Activated T-cell treated with anti-CD3 and anti-CD28 coated beads for 48 hours (primary cell): ENCODE measurements around the gene SERTAD3.
"Not testable (repeated sequence)": the region's sequence is repeated elsewhere in the genome, so short reads cannot be mapped to it uniquely, and the experiment has no call there.

ENCODE experiments used
- DNase-seq: peaks from one replicate; pipeline ENCODE4 v3.0.0-alpha.2; 2020; ENCODE audit warnings: low read depth

Gene SERTAD3

DNA sequence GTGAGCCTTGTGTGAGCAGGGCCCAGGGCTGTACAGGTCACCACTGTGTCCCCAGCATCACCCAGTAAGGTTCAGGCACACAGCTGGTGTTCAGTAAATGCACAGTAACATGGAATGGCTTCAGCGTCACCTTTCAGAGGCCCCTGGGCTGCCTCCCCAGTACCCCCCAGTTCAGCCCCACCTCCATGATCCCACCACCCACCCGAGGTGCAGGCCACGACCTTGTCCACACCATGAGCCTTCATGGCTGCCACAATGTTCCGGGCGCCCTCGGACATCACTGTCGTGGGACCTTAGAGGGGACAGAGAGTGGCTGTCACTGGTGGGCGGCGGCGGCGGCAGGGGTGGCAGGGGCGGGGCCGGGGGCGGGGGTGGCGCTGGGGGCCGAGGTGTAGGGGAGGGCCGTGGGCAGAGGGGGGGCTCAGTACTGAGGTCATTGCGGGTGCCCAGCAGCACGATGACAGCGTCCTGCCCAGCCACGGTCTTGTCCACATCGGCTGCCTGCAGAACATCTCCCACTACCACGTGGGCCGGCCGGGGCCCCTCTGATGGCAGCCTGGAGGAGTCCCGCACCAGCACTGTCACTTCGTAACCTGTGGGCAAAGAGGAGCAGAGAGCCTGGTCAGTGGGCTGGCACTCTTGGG lies 13.9 kb upstream of the SERTAD3 start:
- no peak for DNase-seq

DNA sequence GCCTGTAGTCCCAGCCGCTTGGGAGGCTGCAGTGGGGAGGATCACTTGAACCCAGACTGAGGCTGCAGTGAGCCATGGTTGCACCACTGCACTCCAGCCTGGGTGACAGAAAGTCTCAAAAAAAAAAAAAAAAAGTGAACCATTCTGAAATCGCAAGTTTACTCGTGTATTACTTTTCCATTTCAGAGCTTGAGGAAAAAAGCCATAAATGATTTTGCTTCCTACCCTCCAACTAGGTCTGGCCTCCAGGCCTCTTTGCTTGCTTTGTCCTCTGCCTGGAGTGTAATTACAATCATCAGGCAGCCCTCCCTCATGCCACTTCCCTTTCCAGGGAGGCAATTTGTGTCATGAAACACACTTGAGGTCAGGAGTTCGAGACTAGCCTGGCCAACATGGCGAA lies 12.9 kb upstream of the SERTAD3 start:
- no peak for DNase-seq

DNA sequence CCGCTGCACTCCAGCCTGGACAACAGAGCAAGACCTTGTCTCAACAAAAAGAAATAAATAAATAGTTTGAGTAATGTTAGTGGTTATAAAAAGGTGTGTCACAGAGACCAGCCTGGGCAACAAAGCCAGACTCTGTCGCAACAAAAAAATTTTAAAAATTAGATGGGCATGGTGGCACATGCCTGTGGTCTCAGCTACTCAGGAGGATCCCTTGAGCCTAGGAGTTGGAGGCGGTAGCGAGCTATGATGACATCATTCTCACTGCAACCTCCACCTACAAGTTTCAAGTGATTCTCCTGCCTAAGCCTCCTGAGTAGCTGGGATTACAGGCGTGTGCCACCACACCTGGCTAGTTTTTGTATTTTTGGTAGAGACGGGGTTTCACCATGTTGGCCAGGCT lies 9.8 kb upstream of the SERTAD3 start:
- not testable (repeated sequence) for DNase-seq

DNA sequence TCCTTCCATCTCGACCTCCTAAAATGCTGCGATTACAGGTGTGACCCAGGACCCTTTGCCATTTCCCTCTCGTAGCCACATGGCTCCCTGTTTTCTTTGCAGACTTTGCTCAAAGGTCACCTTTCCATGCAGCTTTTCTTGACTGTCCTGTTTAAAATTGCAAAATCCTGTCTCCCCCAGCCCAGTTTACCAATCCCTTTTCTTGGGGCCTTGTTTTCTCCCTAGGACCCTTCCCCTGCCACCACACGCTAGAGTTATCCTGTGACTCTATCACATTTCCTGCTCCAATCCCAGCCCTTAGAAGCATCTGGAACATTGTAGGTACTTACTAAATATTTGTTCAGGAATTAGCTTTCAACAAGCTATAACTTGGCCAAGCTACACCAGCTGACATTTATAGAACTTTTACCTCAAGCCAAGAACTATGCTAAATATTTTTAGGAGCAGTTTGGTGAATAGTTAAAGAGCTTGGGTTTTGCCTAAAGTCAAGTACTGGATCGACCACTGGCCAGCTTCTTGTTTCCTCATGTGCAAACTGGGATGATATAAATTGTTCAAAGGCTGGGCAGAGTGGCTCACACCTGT lies 9.1 kb upstream of the SERTAD3 start:
- DNase-seq = no peak

DNA sequence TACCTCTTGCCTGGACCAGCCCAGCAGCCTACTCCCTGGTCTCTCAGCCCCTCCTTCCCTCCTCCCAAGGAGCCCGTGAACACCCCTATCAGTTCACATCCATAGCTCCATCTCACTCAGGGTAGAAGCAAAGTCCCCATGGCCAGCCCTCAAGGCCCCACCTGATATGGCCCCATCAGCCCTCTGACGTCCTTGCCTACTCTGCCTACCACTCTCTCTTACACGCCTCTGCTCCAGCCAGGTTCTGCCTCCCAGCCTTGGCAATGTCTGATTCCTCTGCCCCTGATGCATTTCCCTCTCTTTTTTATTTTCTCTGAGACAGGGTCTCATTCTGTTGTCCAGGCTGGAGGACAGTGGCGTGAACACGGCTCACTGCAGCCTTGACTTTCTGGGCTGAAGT lies 7.9 kb upstream of the SERTAD3 start:
- no peak for DNase-seq

DNA sequence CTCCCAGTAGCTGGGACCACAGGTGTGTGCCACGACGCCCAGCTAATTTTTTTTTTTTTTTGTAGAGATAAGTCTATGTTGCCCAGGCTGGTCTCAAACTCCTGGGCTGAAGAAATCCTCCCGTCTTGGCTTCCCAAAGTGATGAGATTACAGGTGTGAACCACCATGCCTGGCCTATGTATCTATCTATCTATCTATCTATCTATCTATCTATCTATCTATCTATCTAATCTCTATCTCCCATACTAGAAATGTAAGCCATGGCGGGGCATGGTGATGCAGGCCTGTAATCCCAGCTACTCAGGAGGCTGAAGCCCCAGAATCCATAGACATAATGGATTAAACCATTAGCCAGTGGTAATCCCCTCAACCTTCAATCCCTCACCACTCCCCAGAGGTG lies 6.5 kb upstream of the SERTAD3 start:
- no peak for DNase-seq

DNA sequence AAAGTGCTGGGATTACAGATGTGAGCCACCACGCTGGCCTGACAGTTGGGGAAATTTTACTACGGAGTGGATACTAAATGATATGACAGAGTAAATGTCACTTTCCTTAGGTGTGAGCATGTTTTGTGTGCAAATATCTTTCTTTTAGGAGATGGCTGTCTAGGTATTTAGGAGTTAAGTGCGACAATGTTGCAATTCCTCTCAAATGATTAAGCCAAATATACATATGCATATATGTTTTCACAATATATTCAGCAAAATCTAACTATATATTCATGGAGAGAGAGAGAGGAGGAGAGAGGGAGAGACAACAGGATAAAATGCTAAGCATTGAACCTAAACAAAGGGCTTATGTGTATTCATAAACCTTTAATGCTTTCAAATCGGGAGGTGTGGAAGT lies 5.4 kb upstream of the SERTAD3 start:
- DNase-seq = no peak

DNA sequence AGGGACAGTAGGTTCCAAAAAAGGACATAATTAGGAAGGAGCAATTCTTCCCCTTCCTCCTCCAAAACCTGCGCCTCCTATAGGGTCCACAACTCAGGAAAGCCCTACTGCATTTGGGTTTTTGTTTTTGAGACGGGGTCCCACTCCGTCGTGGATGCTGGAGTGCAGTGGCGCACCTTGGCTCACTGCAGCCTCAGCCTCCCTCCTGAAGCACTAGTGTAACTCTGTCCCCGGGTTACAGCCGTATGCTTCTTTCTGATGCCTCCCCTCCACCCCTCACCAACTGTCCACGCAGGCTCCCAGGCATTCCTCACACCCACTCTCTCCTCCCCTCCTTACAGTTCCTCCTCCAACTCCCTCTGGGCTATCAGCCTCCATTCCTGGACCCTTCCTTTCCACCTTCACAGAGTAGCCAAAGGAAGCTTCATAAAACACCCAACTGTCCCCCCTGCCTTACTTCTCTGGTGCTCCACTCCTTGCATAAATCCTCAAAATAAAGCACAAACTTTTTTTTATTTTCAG lies 2.2 kb upstream of the SERTAD3 start:
- no peak for DNase-seq

DNA sequence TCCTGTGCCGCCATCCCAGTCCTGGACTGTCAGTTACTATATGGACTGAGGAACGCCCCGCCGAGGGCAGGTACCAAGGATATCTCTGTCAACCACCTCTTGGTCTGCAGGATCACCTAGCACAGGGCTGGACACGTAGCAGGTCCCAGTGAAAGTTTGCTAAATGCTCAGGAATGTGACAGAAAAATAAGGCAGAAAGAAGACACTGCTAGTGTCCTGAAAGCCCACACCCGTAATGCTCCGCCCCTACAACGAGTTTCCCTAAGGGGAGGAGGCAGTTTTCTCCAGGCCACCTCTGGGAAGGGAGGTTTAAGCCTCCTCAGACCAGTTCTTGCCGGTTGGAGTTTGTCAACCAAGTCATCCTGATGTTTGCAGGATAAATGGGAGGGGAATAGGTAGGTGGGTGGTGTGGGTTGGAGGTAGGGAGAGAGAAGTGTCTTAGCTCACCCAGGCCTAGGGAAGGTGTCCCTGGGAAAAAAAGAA lies 1.7 kb upstream of the SERTAD3 start:
- no peak for DNase-seq

DNA sequence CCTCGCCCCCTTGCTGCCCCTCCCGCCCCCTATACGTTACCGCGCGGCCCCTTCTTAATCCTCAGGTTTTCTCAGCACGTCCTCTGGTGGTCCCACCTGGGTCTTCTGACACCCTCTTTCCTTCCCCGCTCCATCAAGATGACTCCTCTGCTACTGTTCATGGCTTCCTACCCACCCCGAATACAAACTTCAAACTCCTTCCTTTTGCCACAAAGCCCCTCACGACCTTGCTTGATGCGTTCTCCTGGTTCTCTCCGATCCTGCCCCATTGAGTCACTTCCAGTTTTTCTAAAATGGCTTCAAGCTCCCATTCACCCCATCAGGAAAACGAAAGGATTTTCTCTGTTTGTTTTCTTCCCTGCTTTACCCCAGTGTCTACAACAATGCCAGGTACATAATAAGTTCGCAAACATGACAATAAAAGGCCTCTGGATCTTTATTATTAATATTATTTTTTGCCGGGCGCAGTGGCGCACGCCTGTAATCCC lies 734 bp upstream of the SERTAD3 start:
- no peak for DNase-seq

DNA sequence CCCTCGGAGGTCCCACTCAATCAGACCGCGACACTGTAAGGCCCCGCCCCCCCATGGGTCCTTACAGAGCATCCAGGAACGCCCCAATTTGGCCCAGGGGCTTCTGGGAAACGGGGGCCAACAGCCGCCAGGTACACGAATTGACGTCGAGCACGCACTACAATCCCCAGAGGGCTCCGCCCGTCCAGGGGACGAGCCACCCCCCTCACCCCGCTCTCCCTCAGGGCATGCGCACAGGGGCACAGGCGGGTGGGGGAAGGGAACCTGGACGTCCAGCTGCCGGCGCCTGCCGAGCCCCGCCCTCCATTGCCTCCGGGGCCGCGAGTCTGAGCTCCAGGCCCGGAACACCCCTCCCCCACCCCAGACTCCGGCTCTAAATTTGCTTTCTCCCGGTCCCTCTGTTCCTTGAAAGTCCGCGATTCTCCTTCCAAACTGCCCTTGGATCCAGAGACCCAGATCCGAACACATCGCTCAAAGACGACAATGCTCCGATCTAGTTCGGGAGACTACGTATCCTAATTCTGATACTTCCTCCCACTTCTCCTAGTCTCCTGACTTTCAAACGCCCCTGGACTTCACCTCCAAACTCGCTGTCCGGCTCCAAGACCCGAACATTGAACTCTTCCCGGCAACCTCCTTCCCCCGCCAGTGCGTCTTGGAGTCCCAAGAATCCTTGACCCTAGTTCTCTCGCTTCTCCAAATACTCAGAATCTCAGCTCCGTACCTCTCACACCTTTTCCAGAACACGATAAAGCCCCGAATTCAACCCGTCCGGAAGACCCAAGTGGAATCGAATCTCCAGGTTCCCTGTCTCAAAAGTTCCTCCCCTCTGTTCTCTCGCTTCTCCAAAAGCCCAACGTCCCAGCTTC lies 770 bp downstream of the SERTAD3 start:
- peak; percentile 98 for DNase-seq

DNA sequence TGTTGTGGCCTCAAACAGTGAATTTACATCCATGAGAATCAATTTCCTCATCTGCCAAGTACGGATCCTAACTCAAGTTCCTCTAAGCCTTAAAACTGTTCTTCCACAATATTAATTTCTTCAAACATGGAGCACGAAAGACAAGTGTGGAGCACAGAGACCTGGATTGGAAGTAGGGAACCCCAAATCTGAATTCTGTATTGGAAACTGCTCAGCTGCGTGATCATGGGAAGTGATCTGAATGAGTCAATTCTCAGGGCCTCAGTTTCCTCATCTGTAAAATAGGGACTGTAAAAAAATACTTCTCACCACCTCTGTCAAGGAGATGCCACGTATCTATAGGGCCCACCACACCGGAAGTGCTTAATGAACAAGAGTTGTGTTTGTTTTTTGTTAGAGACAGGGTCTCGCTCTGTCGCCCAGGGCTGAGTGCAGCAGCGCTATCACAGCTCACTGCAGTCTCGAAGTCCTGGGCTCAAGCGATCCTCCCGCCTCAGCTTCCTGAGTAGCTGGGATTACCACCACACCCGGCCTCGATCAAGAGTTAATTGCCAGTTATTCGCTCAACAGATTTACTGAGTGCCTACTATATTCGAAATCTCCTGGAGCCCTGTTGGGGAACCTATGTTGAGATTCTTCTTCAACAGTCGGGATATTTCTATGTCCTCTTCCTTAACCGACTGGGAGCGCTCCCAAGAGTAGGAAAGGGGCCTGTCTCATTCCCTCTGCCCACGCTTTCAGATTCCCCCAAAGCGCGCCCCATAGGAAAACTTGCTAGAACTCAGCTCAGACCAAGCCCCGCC lies 1.6 kb downstream of the SERTAD3 start:
- DNase-seq = no peak

DNA sequence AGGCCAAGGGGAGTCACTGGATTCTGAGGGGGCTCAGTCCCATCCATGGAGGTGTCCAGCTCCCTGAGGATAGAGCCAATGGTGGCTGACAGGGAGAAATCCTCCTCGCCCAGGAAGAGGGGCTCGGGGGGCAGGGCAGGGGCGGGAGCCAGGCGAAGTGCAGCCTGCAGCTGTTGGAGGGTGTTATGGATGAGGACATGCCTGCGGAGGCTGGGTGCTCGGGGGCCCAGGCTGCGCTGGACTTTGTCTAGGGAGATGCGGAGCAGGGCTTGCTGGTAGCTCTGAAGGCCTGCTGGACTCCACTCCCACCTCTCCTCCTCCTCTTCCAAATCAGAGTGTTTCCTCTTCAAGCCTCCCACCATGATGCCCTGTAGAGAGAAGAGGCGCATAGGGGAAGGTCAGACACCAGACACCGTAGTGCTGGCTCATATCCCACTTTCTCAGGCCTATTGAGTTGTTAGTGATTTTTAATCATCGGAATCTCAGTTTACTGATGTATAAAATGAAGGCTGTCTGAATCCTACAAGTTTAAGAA lies 2.3 kb downstream of the SERTAD3 start:
- DNase-seq = no peak

DNA sequence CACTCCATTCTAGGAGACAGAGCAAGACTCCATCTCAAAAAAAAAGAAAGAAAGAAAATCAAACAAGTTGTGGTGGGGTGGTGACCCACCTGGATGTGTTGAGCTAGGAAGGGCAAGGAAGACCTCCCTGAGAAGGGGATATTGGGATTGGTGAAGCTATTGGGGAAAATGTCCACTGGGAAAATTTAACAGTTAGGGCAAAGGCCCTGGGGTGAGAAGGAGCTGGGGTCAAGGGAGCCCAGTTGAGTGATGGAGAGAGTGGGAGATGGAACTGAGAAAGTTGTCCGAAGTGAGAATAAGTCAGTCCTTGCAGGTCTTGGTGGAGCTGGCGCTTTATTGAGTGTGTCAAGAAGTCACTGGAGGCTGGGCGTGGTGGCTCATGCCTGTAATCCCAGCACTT lies 5.9 kb downstream of the SERTAD3 start:
- no peak for DNase-seq

DNA sequence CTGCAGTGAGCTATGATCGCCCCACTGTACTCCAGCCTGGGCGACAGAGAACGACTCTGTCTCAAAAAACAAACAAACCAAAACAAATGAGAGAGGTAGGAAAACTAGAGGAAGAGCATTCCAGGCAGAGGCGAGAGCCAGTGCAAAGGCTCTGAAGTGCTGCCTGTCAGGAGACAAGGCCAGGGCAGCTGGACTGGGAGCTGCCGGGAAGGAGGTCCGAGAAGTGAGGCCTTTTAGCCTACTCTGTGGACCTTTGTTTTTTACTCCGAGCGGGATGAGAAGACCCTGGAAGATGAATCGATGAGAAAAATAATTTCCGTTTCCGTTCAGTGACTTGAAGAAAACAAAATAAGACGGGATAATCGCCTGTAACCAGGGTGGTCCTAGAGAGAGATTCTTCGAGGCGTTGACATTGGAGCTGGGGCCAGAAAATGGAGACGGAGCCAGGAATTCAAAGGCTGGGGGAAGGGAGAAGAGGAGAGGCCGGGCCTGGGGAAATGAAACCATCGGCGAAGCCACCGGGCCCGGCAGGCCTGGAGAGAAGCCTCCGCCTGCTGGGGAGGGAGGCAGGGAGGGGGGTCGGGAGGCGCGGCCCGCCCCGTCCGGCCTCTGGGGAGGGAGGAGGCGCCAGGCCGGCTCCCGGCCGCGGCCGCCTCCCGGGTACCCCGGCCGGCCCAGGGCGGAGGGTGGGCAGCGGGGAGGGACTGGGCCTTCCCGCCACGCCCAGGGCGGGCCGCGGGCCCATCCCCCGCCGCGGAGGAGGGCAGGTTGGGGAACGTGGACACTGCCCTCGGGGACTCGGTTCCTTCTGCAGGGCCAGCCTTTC lies 10.5 kb downstream of the SERTAD3 start:
- peak; percentile 40 for DNase-seq

DNA sequence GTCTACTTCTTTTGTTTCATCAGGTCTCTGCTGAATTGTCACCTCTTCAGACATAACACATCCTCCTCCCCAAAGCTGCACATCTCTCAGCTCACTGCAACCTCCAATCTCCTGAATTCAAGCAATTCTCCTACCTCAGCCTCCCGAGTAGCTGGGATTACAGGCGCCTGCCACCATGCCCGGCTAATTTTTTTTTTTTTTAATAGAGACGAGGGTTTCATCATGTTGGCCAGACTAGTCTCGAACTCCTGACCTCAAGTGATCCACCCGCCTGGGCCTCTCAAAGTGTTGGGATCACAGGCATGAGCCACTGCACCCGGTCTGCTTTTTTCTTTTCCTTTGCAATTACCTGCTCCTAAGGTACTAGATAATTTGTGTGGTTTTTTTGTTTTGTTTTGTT lies 11.4 kb downstream of the SERTAD3 start:
- not testable (repeated sequence) for DNase-seq

DNA sequence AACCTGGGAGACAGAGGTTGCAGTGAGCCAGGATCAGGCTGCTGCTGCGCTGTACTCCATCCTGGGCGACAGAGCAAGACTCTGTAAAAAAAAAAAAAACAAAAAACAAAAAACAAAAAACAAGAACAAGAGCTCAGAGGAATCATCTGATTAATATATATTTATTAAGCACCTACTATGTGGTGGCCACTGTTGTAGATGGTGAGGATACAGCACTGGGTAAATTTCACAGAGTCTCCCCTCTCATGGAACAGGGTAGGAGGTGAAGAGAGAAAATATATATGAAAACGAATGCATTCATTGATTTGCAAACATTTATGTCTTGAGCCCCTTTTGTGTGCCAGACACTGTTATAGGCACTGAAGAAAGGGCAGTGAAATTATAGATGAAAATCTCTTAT lies 12.4 kb downstream of the SERTAD3 start:
- no peak for DNase-seq

DNA sequence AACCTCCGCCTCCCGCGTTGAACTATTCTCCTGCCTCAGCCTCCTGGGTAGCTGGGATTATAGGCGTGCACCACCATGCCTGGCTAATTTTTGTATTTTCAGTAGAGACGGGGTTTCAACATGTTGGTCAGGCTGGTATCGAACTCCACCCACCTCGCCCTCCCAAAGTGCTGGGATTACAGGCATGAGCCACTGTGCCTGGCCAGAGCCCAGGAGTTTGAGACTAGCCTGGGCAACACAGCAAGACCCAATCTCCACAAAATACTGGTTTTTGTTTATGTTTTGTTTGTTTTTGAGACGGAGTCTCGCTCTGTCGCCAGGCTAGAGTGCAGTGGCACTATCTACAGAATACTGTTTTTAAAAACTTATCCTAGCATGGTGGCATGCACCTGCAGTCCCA lies 13.9 kb downstream of the SERTAD3 start:
- DNase-seq = not testable (repeated sequence)

DNA sequence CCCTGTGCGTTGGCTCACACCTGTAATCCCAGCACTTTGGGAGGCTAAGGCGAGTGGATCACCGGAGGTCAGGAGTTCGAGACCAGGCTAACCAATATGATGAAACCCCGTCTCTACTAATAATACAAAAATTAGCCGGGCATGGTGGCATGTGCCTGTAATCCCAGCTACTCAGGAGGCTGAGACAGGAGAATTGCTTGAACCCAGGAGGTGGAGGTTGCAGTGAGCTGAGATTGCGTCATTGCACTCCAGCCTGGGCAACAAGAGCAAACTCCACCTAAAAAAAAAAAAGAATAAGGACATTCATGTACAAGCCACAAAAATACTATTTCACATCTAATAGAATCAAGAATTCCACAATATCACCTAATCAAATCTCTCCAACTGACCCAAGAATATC lies 15.9 kb downstream of the SERTAD3 start:
- not testable (repeated sequence) for DNase-seq

DNA sequence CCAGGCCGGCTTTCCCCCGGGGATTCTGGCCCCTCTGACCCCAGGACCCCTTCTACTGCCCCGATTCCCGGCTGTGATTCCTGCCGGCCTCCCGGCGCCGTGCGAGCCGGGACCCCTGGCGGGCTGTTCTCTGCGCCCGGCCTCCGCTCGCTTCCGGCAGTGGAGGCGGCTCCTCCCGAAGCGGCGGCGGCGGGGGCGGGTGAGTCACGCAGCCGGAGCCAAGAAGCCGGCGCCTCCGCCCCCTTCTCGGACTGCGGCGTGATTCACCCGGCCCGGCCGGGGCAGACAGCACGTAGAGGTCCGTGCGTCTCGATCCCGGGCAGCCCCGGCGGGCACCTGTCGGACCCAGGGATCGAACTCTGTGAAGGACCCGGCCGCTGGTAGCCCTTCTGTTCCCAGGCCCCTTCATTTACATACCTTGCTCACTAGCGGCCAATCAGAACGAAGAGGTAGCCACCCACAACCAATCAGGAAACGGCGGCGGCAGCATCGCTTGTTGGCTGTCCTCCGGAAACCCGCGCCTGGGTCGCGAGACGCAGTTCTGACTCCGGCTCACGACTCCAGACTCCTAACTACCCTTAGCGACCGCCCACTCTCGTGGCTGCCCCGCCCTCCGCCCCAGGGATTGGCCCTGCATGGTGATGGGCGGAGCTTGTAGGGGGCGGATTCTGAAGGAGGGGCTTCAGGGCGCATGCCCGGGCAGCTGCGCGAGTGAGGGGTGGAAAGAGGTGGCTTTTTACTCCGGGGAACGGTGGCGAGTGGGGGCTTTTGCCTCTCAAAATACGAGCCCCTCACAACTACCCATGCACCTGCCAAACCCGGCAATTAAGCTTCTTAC lies 18.5 kb downstream of the SERTAD3 start, which contains the start of gene SERTAD1:
SERTAD1 (minus strand) TSS at position 543 of the 838 bp plus-strand sequence. CDS start 2,446 bp downstream, outside the sequence.
- peak; percentile 100 for DNase-seq
